Neural progenitor cell (in vitro differentiated cells): ENCODE results near the gene IFITM2. TPM values are rescaled to one million over a fixed set of nuclear protein-coding genes. Genes with fewer than 3 reads are reported as not detected.

ENCODE experiments used
- DNase-seq: peaks from one replicate; pipeline ENCODE4 v3.0.0-alpha.2; 2016; ENCODE audit warnings: low spot score
- H2AFZ ChIP-seq: fragments of 200-600 bp; sonication (generic); replicated peaks from 2 replicates; pipeline ENCODE4 v1.6.1; 2016; ENCODE audit warnings: antibody characterized with exemption
- H3F3A ChIP-seq: fragments of 200-600 bp; sonication (generic); 2 replicates; pipeline ENCODE4 v1.6.1; 2016; ENCODE audit warnings: antibody characterized with exemption, low read depth
- H3K27ac ChIP-seq: fragments of 200-600 bp; sonication (generic); 2 replicates; pipeline ENCODE4 v1.5.1; 2016; ENCODE audit warnings: mild to moderate bottlenecking
- H3K27me3 ChIP-seq: fragments of 200-600 bp; sonication (generic); 2 replicates; pipeline ENCODE4 v1.6.1; 2016; ENCODE audit warnings: mild to moderate bottlenecking, moderate library complexity
- H3K36me3 ChIP-seq: fragments of 200-600 bp; sonication (generic); 2 replicates; pipeline ENCODE4 v1.5.1; 2016
- H3K4me1 ChIP-seq: fragments of 200-600 bp; sonication (generic); 2 replicates; pipeline ENCODE4 v1.6.1; 2016; ENCODE audit warnings: mixed run types
- H3K4me2 ChIP-seq: fragments of 200-600 bp; sonication (generic); 2 replicates; pipeline ENCODE4 v1.6.1; 2016
- H3K4me3 ChIP-seq: fragments of 200-600 bp; sonication (generic); 2 replicates; pipeline ENCODE4 v1.5.1; 2016
- H3K79me2 ChIP-seq: fragments of 200-600 bp; sonication (generic); 2 replicates; pipeline ENCODE4 v1.6.1; 2016; ENCODE audit warnings: low read depth
- H3K9ac ChIP-seq: fragments of 200-600 bp; sonication (generic); 2 replicates; pipeline ENCODE4 v1.6.1; 2016
- H3K9me3 ChIP-seq: fragments of 200-600 bp; sonication (generic); 2 replicates; pipeline ENCODE4 v1.5.1; 2016; ENCODE audit warnings: low read depth
- H4K20me1 ChIP-seq: fragments of 200-600 bp; sonication (generic); 2 replicates; pipeline ENCODE4 v1.6.1; 2016; ENCODE audit warnings: low read depth
- H3K27ac Mint-ChIP-seq: 3 replicates; pipeline ENCODE4 v1.8.0; 2021; ENCODE audit warnings: mixed read lengths
- H3K27me3 Mint-ChIP-seq: 2 replicates; pipeline ENCODE4 v1.8.0; 2022; ENCODE audit warnings: low read depth, mild to moderate bottlenecking, inconsistent platforms, moderate library complexity, mixed read lengths; ENCODE audit not compliant: insufficient read depth
- H3K36me3 Mint-ChIP-seq: 3 replicates; pipeline ENCODE4 v1.8.0; 2021; ENCODE audit warnings: mixed read lengths
- H3K4me1 Mint-ChIP-seq: 3 replicates; pipeline ENCODE4 v1.8.0; 2021; ENCODE audit warnings: mixed read lengths
- H3K4me3 Mint-ChIP-seq: 3 replicates; pipeline ENCODE4 v1.8.0; 2021; ENCODE audit warnings: mild to moderate bottlenecking, moderate library complexity, mixed read lengths
- H3K9me3 Mint-ChIP-seq: 3 replicates; pipeline ENCODE4 v1.8.0; 2020; ENCODE audit warnings: mixed read lengths
- CTCF ChIP-seq: fragments of 200-600 bp; sonication (generic); IDR thresholded peaks from 2 replicates; pipeline ENCODE4 v1.5.1; 2017; ENCODE audit warnings: antibody characterized with exemption, mild to moderate bottlenecking
- EZH2 ChIP-seq: fragments of 200-600 bp; sonication (generic); IDR thresholded peaks from 2 replicates; pipeline ENCODE4 v1.6.1; 2017; ENCODE audit warnings: antibody characterized with exemption, mild to moderate bottlenecking, moderate library complexity
- EZH2phosphoT487 ChIP-seq: fragments of 200-600 bp; sonication (generic); IDR thresholded peaks from 2 replicates; pipeline ENCODE4 v1.6.1; 2017; ENCODE audit warnings: antibody characterized with exemption
- total RNA-seq: library from RNA; depleted of rRNA; stranded (reverse); fragments of >200 nt; gene quantifications from 2 replicates; pipeline ENCODE4 v1.2.3, GENCODE V29; 2015; ENCODE audit warnings: low replicate concordance

The IFITM2 gene
- total RNA-seq, 1 donor from 2014 or later = 10.5 TPM

- H3F3A ChIP-seq = peaks cover 47% of the 10 kb centered on the region
- H3K36me3 ChIP-seq = no peaks in the 10 kb centered on the region
- DNase-seq = no peak
- Mint-ChIP-seq H3K36me3 (no peaks in the 10 kb centered on the region), H3K4me1 (peaks cover 65% of the 10 kb centered on the region), H3K9me3 (peaks cover 5% of the 10 kb centered on the region), H3K27me3 (peaks cover 10% of the 10 kb centered on the region), H3K27ac (no peak overlapping the region), H3K4me3 (no peak overlapping the region)
- no peaks in the 10 kb centered on the region for H3K9me3 ChIP-seq
- H2AFZ ChIP-seq = no peak overlapping the region
- H3K27me3 ChIP-seq = no peaks in the 10 kb centered on the region
- H3K9ac ChIP-seq = no peak overlapping the region
- no peak overlapping the region for H3K27ac ChIP-seq
- peaks cover 60% of the 10 kb centered on the region for H3K4me1 ChIP-seq
- no peak overlapping the region for H3K4me3 ChIP-seq
- TF ChIP-seq EZH2phosphoT487 = no peak
- no peak for TF ChIP-seq CTCF
- TF ChIP-seq EZH2 = no peak
- H4K20me1 ChIP-seq = no peaks in the 10 kb centered on the region
- H3K79me2 ChIP-seq = no peaks in the 10 kb centered on the region
- no peak overlapping the region for H3K4me2 ChIP-seq
Observed at GRCh38 chr11:337711-338110, 30.1 kb downstream of the IFITM2 start.

GRCh38 chr11:339963-340362, 32.3 kb downstream of the IFITM2 start:
- peaks cover 43% of the 10 kb centered on the region for H3K4me1 ChIP-seq
- Mint-ChIP-seq H3K9me3 (no peaks in the 10 kb centered on the region), H3K4me3 (no peak overlapping the region), H3K36me3 (no peaks in the 10 kb centered on the region), H3K27me3 (peaks cover 7% of the 10 kb centered on the region), H3K4me1 (peaks cover 43% of the 10 kb centered on the region), H3K27ac (no peak overlapping the region)
- no peaks in the 10 kb centered on the region for H4K20me1 ChIP-seq
- H3K9ac ChIP-seq = no peak overlapping the region
- no peak overlapping the region for H3K4me3 ChIP-seq
- H3K79me2 ChIP-seq = no peaks in the 10 kb centered on the region
- no peaks in the 10 kb centered on the region for H3K36me3 ChIP-seq
- TF ChIP-seq CTCF = no peak
- TF ChIP-seq EZH2phosphoT487 = no peak
- no peak for TF ChIP-seq EZH2
- peaks cover 34% of the 10 kb centered on the region for H3F3A ChIP-seq
- H3K4me2 ChIP-seq = no peak overlapping the region
- no peak for DNase-seq
- H2AFZ ChIP-seq = no peak overlapping the region
- H3K9me3 ChIP-seq = no peaks in the 10 kb centered on the region
- no peak overlapping the region for H3K27ac ChIP-seq
- no peaks in the 10 kb centered on the region for H3K27me3 ChIP-seq

- Mint-ChIP-seq H3K27me3 (peaks cover 11% of the 10 kb centered on the region), H3K4me1 (peaks cover 36% of the 10 kb centered on the region), H3K4me3 (no peak overlapping the region), H3K9me3 (no peaks in the 10 kb centered on the region), H3K36me3 (no peaks in the 10 kb centered on the region), H3K27ac (peak overlapping the region; percentile 44)
- no peaks in the 10 kb centered on the region for H3K36me3 ChIP-seq
- H2AFZ ChIP-seq = peak overlapping the region; percentile 32
- H3K4me1 ChIP-seq = peaks cover 34% of the 10 kb centered on the region
- DNase-seq = no peak
- TF ChIP-seq CTCF = no peak
- TF ChIP-seq EZH2 = no peak
- TF ChIP-seq EZH2phosphoT487 = no peak
- H3K79me2 ChIP-seq = no peaks in the 10 kb centered on the region
- H3K4me3 ChIP-seq = no peak overlapping the region
- H3K4me2 ChIP-seq = no peak overlapping the region
- no peaks in the 10 kb centered on the region for H3K27me3 ChIP-seq
- peaks cover 29% of the 10 kb centered on the region for H3F3A ChIP-seq
- H3K9me3 ChIP-seq = no peaks in the 10 kb centered on the region
- H3K9ac ChIP-seq = no peak overlapping the region
- H3K27ac ChIP-seq = no peak overlapping the region
- no peaks in the 10 kb centered on the region for H4K20me1 ChIP-seq
Observed at GRCh38 chr11:340539-341512, 33.2 kb downstream of the IFITM2 start.
